Fibroblast of lung (primary cell): Measurements from ENCODE around the gene CCDC30.

ENCODE experiments used
- CTCF ChIP-seq, 2 donors: IDR thresholded peaks in 1 of 2; conservative IDR thresholded peaks in 1 of 2; 1 replicate in 1 of 2; 2 replicates in 1 of 2; pipeline ENCODE4 v1.5.1; 2011 to 2012; ENCODE audit warnings: low read length in 2 of 2, control low read depth in 1 of 2, inconsistent platforms in 1 of 2, low read depth in 1 of 2, mild to moderate bottlenecking in 1 of 2
- EZH2 ChIP-seq: IDR thresholded peaks from 2 replicates; pipeline ENCODE4 v1.5.1; 2012; ENCODE audit warnings: low read length, control low read depth, mild to moderate bottlenecking; ENCODE audit errors: missing control alignments

- TF ChIP-seq CTCF (conservative IDR thresholded peaks at IDR 0.05 in 1 of 2, IDR thresholded peaks at IDR 0.05 in 1 of 2; ENCODE audit: low read depth in 1 of 2, low read length in 2 of 2): no peak
- TF ChIP-seq EZH2: no peak
Observed at GRCh38 chr1:42504535-42505128, 41.5 kb downstream of the CCDC30 start.
